Brain pericyte (primary cell): ENCODE data around the gene BTG4.

Source experiments
- DNase-seq: peaks from one replicate; pipeline ENCODE4 v3.0.0-alpha.2; 2012; ENCODE audit warnings: low read depth, low spot score

The BTG4 gene

DNA sequence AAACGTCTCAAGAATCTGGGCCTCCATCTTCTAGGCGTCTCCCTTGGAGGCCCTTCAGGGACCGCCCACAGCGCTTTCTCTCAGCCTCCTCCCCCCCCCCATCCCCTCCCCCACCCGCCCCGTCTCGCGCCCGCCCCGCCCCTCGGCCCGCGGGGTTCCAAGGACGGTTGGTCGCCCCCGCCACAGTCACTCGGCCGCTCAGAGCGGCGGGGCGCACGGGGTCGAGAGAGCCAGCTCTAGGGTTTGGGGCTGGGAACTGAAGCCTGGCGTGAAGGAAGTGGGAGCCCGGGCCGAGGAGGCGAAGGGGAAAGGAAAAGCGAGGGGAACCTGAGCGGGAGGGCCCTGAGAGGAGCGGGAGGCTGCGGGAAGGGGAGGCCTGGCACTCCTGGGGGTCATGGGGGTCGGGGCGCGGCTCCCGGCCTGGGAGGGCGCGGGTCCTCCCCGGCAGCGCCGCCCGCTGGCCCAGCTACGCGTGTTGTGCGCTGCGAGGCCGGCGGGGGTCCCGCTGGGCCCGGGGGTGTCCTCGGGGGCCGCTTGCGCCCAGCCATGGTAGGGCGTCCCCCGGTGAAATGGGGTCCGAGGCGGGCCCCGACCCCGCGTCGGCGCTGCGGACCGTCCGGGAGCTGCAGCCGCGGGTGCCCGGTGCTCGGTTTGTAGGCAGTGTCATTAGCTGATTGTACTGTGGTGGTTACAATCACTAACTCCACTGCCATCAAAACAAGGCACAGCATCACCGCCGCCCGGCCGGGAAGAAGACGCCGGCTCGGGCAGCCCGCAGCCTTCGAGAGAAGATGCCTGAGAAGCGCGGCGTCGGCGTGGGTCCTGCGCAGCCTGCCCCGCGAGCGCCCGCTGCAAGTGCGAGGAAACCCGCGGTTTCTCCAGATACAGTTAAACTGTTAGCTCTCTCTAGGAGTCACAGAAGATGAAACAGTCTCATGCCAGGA lies at the start of gene BTG4:
TSS of gene BTG4 (minus strand) at position 91 of the 944 bp plus-strand sequence. CDS start 13,610 bp downstream, outside the sequence.
- no peak for DNase-seq

DNA sequence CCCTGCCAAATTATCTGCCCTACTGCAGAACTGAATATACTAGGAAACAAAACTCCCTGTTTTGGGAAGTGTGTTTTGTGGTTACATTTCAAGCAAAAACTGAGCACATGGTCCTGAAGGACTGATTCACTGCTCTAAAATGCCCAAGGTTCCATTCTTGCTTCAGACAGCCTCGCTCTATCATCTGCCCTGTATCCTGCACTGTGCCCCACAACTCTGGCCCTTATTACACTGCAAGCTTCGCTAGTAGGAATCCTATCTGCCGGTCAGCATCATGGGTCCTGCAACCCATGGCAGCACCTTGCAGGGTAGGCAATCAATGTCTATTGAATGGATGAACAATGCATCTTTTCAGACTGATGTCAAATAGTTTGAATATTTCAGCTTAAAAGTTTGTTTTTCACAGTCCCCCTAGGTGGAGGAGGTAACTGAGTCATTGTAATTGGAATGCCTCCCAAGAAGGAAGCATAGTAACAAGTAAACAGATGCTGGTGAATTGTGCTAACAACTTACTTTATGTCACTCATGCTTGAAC lies 49.7 kb upstream of the BTG4 start:
- no peak for DNase-seq

DNA sequence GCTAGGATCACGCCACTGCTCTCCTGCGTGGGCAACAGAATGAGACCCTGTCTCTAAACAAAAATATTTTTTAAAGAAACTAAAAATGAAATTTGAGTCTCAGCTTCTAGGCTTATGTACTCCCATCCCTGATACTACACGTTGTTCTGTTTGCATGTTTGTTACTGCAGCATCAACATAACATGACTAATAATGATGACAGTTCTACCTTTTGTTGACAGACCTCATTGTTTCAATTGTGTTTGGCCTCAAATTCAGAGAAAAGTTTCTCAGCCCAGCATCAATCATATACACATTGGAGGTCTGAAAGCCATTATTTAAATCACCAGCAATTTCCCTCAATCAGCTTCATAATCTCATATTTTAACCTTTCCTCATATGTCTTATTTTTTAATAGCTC lies 49.1 kb upstream of the BTG4 start:
- DNase-seq = no peak

DNA sequence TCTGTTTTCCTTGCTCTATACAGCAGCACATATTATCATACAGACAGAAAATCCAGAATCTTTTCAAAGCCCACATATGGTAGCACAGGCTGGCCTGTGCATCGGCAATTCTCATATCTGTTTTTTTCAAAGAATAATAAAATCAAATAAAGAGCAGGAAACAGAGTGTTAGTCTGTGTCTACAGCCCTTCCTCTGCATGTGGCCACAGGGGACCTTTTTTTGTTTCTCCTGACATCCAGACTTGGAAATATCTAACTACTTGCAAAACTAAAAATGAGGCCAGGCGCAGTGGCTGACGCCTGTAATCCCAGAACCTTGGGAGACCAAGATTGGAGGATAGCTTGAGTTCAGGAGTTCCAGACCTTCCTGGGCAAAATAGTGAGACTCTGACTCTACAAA lies 48.6 kb upstream of the BTG4 start:
- DNase-seq = no peak

DNA sequence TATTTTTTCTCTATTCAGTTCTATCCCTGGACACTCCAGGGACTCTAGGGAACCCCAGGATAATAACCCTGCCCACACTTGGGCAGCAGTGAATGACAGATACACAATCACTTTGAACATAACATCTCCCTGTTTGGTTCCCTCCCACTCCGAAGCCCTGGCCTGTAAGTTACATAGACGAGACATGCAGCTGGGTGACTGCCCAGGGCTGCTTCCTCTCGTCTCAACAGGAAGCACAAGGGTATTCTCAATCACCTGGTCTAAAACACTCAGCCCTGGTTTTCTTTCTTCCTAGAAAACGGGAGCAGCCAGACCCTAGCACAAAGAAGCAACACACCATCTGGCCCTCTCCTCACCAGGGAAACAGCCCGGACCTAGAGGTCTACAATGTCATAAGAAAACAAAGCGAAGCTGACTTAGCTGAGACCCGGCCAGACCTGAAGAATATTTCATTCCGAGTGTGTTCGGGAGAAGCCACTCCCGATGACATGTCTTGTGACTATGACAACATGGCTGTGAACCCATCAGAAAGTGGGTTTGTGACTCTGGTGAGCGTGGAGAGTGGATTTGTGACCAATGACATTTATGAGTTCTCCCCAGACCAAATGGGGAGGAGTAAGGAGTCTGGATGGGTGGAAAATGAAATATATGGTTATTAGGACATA lies 47.7 kb upstream of the BTG4 start:
- no peak for DNase-seq

DNA sequence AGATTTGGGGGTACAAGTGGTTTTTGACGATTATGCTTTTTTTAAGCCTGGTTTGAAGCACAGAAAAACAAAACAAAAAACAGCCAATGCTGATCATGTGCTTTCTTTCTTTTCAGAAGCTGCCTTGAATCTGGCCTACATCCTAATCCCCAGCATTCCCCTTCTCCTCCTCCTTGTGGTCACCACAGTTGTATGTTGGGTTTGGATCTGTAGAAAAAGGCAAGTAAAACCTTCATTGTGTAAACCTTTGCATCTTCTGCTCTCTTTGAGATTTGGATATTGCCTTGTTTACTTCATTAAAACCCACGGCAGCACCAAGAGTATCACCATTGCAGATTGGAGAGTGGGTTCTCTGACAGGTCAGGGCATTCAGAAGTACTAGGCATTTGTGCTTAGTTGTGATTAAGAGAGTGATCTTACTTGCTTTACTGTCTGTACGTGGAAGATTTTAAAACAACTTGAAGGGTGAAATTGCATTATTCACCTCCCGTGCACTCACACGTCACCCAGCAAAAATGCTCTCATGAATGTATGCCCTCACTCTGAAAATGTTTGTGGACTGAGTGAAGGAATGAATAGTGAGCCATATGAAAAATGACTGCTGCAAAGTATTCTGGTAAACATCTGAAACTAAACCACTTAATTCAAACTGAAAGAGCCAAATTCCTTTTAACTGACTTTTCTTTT lies 45.4 kb upstream of the BTG4 start:
- no peak for DNase-seq

DNA sequence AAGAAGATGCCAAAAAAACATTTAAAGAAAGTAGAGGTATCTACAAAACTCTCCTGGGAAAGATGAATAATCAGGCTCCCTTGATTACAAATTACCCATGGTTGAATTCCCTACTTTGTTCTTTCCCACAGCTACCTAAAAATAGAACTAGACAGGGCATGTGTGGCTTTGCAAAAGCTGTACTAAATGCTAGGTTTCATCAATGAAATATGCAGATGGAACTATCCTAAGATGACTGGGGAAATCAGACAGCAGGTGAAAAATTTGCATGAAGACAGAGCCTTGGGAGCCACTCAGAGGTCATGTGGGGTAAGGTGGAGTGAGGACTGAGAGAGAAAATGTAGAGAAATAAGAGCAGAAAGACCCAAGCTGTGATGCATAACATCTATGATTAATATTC lies 43.1 kb upstream of the BTG4 start:
- no peak for DNase-seq

DNA sequence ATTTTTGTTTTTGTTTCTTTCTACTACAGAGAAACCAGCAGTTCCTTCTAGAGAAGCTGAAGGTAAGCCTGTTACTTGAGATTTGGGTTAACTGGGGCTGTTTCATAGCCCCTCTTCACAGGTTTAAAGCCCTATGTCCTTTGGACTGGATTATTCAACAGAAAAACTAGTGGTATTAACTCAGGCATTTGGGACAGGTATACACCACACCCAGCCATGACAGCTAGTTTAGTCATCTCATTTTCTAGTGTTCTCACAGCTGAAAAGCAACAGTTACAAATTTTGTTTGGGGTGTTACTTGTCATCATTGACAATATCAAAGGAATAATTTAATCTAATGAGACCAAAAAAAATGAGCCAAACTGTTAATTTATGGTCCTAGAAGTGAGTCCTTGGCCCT lies 42.3 kb upstream of the BTG4 start:
- no peak for DNase-seq

DNA sequence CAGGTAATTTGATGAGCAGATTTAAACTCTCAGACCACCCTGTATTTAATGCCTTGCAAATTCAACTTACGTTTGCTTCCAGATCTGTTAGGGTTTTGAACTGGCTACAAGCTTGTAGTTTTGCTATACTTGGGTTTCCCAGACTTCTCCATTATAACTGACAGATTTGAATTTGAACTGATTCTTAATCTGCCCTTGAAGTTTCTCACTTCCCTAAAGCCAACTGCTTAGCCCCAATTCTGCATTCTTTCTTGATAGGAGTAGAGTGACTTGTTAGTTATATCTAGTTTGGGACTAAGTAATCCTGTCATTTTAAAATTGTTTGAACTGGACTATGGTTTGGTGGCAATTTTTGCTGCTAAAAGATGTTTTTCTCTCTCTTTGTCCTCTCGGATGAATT lies 38.1 kb upstream of the BTG4 start:
- no peak for DNase-seq

DNA sequence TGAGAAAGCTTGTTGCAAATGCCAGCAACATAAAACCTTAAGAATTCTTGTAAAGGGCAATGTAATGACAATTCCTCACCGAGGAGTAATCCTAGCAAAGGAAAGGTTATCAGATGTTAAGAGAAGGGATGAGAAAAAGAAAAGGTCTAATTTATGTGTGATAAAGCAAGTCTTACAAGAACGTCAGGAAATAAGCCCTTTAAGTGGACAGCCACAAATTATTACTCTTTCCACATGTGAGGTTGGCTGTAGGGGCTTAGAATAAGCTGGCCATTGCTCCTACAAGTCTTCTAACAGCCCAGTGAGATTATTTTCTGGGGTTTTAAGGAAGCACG lies 37.6 kb upstream of the BTG4 start:
- DNase-seq = no peak

DNA sequence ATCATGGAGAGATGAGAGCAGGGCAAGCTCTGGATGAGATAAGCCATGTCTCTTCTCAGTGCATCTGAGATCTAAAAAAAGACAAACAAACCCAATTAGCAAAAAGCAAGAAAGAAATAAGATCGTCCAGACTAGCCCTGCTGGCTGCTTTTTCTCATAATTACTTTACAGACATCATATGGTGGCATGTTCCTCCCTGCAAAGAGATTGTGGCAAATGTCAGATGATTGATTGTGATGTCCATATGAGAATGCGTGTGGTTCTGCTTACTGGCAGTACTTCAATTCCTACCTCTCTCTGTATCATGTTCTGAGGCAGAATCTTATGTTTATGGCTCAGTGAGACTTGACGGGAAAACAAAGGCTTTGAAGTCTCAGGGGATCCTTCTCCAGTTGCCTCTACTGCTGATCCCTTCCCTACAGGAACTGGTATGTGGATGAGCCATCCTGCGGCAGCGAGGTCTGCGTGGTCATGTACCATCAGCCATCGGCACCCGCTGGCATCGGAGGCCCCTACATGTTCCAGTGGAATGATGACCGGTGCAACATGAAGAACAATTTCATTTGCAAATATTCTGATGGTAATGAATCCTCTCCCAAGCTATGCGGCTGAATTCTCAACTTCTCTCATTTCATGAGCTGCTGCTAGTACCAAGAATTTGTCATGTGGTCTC lies 37.1 kb upstream of the BTG4 start:
- DNase-seq = no peak

DNA sequence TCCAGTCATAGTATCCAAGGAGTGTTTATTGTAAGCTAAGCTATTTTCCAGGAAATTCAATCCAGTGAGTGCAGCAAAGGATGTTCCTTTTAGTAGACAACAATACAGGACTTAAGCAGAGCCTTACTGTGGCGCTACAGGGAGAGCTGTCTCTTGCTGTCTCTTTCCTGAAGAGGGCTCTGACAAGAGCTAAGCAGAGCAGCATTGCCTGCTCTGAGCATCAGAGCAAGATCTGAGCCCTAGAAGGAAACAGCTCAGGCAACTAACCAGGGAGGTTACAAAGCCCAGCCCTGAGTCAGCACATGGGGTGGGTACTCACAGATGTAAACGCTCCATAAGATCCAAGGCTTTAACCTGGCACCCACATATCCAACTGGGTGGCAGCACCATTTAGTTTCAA lies 36.3 kb upstream of the BTG4 start:
- DNase-seq = no peak

DNA sequence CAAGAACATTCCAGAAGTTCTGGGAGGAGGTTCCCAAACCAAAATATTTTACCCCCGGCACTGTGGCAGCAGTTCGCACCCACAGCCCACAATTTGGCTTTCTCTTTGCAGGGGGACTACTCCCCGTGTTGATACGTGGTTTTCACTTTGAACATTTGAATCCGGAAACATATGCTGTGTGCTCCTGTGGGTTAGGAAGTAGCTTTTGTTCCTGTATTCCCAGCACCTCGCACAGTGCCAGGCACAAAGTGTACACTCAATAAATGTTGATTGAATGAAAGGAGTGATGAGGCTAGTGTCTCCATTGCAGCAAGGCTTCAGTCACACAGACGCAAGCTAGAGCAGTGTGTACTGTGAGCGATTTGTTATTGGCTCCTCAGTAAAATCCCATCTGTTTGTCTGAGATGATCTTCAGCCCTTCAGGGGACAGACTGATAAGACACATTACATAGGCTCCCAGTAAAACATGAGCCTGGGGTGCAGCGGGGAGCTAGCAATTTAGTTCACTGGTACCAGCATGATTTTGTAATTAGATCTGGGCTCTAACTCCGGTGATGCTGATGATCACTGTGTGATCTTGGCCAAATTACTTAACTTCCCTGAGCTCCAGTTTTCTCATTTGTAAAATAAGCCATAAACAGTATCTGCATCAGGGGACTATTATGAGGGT lies 30.6 kb upstream of the BTG4 start:
- no peak for DNase-seq

DNA sequence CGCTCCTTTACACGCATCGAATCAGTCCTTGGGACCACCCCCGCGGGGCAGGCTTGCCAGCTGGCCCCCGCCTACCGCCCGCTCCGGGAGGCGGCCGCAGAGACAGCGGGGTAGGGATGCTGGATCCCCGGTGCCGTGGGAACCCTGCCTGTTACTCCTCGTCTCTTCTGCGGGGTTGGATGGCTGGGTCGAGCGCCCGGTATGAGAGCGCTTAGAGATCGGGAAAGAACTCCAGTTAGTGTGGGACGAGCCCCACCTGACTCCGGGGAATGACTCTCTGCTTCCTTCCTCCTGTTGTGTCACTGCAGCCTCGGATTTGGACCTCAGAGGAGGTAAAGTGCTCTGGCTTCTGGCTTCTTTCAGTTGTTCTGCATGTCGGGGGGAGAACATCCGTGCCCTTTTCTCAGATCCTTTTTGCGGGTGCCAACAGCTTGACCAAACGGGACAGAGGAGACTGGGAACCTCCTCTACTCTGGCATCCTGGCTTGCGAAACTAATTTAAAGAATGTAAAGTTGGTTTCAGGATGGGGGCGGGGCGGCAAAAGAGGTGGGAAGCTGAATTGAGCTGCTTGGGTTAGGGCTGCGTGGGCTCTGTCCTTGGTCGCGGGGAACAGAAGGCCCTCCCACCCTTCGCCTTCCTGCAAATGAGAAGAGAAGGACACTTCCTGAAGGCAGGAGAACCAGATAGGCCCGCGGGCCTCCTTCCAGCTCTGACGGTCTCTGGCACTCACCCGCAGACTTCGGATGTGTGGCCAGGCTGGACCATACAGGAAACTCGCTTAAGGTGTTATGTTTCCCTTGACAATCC lies 29.3 kb upstream of the BTG4 start:
- DNase-seq = no peak

DNA sequence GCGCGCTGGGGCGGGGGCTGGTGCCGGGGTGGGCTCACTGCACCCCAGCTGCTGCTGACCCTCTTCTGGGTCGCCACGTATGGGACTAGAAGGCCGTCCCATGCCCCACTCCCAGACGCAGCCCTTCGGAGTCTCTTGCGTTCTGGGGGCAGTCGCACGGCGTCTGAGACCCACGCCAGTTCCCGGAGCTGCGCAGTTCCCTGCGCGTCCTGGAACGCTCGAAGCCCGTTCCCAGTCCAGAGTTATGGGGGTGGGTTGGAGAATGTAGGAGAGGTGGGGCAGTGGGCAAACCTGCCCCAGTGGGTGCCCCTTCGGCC lies 28.7 kb upstream of the BTG4 start:
- no peak for DNase-seq

DNA sequence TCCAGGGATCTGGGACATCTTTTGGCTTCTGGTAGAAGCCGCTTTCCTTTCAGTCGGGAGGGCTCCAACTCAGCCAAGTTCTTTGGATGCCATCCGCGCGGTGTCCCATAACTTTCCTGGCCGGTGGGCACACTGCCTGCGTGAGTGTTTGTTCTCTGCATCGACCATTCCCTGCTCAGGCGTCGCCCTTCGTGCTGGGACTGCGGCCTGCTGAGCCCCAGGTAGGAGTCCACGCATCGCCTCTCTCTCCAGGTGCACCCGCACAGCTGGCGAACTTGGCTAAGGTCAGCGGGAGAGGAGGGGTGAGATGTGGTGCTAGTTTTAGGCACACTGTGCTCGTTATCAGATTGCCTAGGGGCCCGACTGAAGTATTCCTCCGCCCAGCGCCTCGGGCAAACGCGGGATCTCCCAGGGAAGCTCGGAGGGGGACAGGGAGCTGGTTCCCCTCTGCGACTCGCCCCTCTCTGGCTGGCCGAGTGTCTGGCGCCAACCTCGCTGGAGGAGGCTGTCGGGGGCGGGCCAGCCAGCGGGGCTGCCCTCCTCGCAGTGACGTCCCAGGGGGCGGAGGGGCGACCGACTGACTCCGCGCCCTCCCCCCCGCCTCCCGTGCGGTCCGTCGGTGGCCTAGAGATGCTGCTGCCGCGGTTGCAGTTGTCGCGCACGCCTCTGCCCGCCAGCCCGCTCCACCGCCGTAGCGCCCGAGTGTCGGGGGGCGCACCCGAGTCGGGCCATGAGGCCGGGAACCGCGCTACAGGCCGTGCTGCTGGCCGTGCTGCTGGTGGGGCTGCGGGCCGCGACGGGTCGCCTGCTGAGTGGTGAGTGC lies 28.1 kb upstream of the BTG4 start, which contains the start of gene LAYN:
TSS of gene LAYN (plus strand) at position 607 of the 823 bp plus-strand sequence. CDS start at position 731, 124 bp downstream.
- no peak for DNase-seq

DNA sequence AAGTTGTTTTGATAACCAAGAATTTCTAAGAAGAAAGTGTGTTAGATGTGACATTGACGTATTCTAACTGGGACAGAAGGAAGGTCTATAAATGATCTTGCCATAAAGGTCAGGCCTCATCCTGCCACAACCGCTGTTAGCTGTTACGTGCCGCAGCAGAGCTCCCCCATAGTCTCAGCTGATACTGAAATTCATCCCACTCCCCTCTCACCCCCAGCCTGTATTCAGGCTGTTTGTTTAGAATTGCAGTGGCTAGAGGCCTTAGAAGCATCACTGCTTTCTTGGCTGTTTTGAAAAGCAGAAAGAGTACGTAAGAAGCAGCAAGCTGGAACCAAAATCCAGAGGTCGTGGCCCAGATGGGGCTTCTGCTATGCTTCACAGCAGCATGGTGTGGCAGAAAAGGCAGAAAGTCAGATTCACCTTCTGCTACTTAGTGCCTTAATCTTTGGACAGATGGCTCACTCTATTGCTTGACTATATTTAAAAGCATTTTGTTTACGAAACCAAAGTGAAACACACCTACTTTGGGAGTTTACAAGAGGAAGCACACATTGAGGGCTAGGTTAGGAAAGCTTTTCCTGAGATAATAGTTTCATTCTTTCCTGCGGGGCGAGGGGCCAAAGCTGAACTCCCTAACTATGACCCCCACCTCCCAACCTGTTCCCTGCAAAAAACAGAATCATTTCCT lies 27.4 kb upstream of the BTG4 start:
- DNase-seq = no peak

DNA sequence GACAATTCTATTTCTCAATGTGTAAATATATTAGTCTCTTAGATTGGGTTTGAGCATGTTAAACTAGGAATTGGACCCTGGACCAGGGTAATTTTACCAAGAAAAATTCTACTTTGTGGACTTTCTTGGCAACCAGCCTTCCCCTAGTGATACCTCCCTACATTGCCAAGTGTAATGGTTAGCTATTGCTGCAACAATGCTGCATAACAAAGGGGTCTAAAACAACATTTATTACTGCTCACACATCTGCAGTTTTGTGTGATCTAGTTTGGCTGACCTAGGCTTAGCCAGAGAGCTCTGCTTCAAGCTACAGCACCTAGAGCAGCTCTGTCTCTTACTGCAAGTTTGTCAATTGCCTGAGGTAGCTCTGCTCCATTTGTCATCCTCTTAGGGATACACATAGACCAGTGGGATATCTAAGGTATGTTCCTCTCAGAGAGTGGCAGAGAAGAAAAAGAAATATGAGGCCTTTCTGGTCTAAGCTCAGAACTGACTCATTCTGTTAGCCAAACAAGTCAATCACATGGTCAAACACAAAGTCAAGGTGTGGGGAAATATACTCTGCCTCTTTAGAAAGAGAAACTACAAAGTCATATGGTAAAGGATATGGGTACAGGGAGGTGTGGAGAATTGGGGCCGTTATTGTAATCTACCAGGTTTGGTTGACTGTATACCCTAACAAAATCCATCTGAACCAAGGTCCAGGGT lies 26.4 kb upstream of the BTG4 start:
- no peak for DNase-seq
